ENCODE results near the gene C13orf42. TPM values are rescaled to one million over a fixed set of nuclear protein-coding genes. Genes with fewer than 3 reads are reported as not detected.
"Not testable (repeated sequence)": the region's sequence is repeated elsewhere in the genome, so short reads cannot be mapped to it uniquely, and the experiment has no call there.

Gene C13orf42
- total RNA-seq, 1 experiment from 2014 or later, result not detected

- Mint-ChIP-seq H3K4me1 (ENCODE audit: low read depth, unreplicated experiment) (no peaks in the 10 kb centered on the region), H3K27ac (ENCODE audit: unreplicated experiment) (no peak overlapping the region), H3K36me3 (ENCODE audit: insufficient read depth, unreplicated experiment) (no peaks in the 10 kb centered on the region), H3K9me3 (ENCODE audit: low read depth, unreplicated experiment) (no peaks in the 10 kb centered on the region), H3K27me3 (ENCODE audit: unreplicated experiment) (no peaks in the 10 kb centered on the region), H3K4me3 (ENCODE audit: low read depth, unreplicated experiment) (no peak overlapping the region)
- TF ChIP-seq CTCF (IDR thresholded peaks at IDR 0.05; ENCODE audit: unreplicated experiment), result no peak
- CTCF ChIA-PET, result no interaction called here
- BruUV-seq (replicated peaks), result no TSS peak
- intact Hi-C loops (cut with micrococcal nuclease; ENCODE audit: unreplicated experiment), result no loop called here
- DNase-seq, result no peak
Observed at GRCh38 chr13:51134763-51135365, 23.8 kb upstream of the C13orf42 start.

GRCh38 chr13:51130348-51130747 is 19.3 kb upstream of the C13orf42 start:
- intact Hi-C loops (cut with micrococcal nuclease; ENCODE audit: unreplicated experiment), result no loop called here
- no peaks in the 10 kb centered on the region for H3K36me3 Mint-ChIP-seq (ENCODE audit: insufficient read depth, unreplicated experiment)
- BruUV-seq (replicated peaks), result no TSS peak
- CTCF ChIA-PET, result no interaction called here
- no peaks in the 10 kb centered on the region for H3K4me1 Mint-ChIP-seq (ENCODE audit: low read depth, unreplicated experiment)
- H3K27ac Mint-ChIP-seq (ENCODE audit: unreplicated experiment), result no peak overlapping the region
- H3K27me3 Mint-ChIP-seq (ENCODE audit: unreplicated experiment), result peaks cover under 1% of the 10 kb centered on the region
- no peaks in the 10 kb centered on the region for H3K9me3 Mint-ChIP-seq (ENCODE audit: low read depth, unreplicated experiment)
- H3K4me3 Mint-ChIP-seq (ENCODE audit: low read depth, unreplicated experiment), result no peak overlapping the region
- TF ChIP-seq CTCF (IDR thresholded peaks at IDR 0.05; ENCODE audit: unreplicated experiment), result no peak
- DNase-seq, result no peak

GRCh38 chr13:51125495-51126226 is 14.6 kb upstream of the C13orf42 start:
- no peak overlapping the region for H3K27ac Mint-ChIP-seq (ENCODE audit: unreplicated experiment)
- TF ChIP-seq CTCF (IDR thresholded peaks at IDR 0.05; ENCODE audit: unreplicated experiment), result peak; percentile 54
- intact Hi-C loops (cut with micrococcal nuclease; ENCODE audit: unreplicated experiment), result loop anchor here (1.0 to 10.0 kb wide), 2 partner anchors 161 to 669 kb away; no protein-coding TSS in a partner anchor
- no peak overlapping the region for H3K4me3 Mint-ChIP-seq (ENCODE audit: low read depth, unreplicated experiment)
- peaks cover 16% of the 10 kb centered on the region for H3K4me1 Mint-ChIP-seq (ENCODE audit: low read depth, unreplicated experiment)
- no peaks in the 10 kb centered on the region for H3K9me3 Mint-ChIP-seq (ENCODE audit: low read depth, unreplicated experiment)
- BruUV-seq (replicated peaks), result no TSS peak
- H3K27me3 Mint-ChIP-seq (ENCODE audit: unreplicated experiment), result peaks cover 24% of the 10 kb centered on the region
- peak; percentile 46 for DNase-seq
- no peaks in the 10 kb centered on the region for H3K36me3 Mint-ChIP-seq (ENCODE audit: insufficient read depth, unreplicated experiment)
- CTCF ChIA-PET, result interaction anchor here (0.8 to 1.8 kb wide), 6 partner anchors 8 to 672 kb away, joined by 3 to 21 read pairs (median 5); no protein-coding TSS in a partner anchor

- Mint-ChIP-seq H3K36me3 (ENCODE audit: insufficient read depth, unreplicated experiment) (no peaks in the 10 kb centered on the region), H3K4me3 (ENCODE audit: low read depth, unreplicated experiment) (no peak overlapping the region), H3K27me3 (ENCODE audit: unreplicated experiment) (peaks cover 24% of the 10 kb centered on the region), H3K27ac (ENCODE audit: unreplicated experiment) (no peak overlapping the region), H3K4me1 (ENCODE audit: low read depth, unreplicated experiment) (peaks cover 16% of the 10 kb centered on the region), H3K9me3 (ENCODE audit: low read depth, unreplicated experiment) (no peaks in the 10 kb centered on the region)
- BruUV-seq (replicated peaks), result no TSS peak
- DNase-seq, result peak; percentile 12
- no peak for TF ChIP-seq CTCF (IDR thresholded peaks at IDR 0.05; ENCODE audit: unreplicated experiment)
- intact Hi-C loops (cut with micrococcal nuclease; ENCODE audit: unreplicated experiment), result loop anchor here (10.0 kb wide), 1 partner anchor 672 kb away; no protein-coding TSS in a partner anchor
- CTCF ChIA-PET, result interaction anchor here (1.7 kb wide), 1 partner anchor 163 kb away, joined by 4 read pairs; no protein-coding TSS in a partner anchor
Observed at GRCh38 chr13:51122868-51123566, 11.9 kb upstream of the C13orf42 start.

GRCh38 chr13:51120873-51121272 is 9.8 kb upstream of the C13orf42 start:
- not testable (repeated sequence) for BruUV-seq (replicated peaks); H3K27ac Mint-ChIP-seq (ENCODE audit: unreplicated experiment); H3K36me3 Mint-ChIP-seq (ENCODE audit: insufficient read depth, unreplicated experiment); H3K4me3 Mint-ChIP-seq (ENCODE audit: low read depth, unreplicated experiment); H3K9me3 Mint-ChIP-seq (ENCODE audit: low read depth, unreplicated experiment)
- peak; percentile 64 for DNase-seq
- Mint-ChIP-seq H3K27me3 (ENCODE audit: unreplicated experiment) (peaks cover 31% of the 10 kb centered on the region), H3K4me1 (ENCODE audit: low read depth, unreplicated experiment) (peaks cover 16% of the 10 kb centered on the region)
- intact Hi-C loops (cut with micrococcal nuclease; ENCODE audit: unreplicated experiment), result loop anchor here (10.0 kb wide), 1 partner anchor 674 kb away; no protein-coding TSS in a partner anchor
- CTCF ChIA-PET, result interaction anchor here (1.1 kb wide), 1 partner anchor 165 kb away, joined by 3 read pairs; no protein-coding TSS in a partner anchor

Data from Calu3 (cell line).